WTC11 (cell line): ENCODE data around the gene KAT2B. TPM values are rescaled to one million over a fixed set of nuclear protein-coding genes. Genes with fewer than 3 reads are reported as not detected.

Experiments used
- ATAC-seq: fragments of 200-7000 bp; cut with Tn5 transposase; 2 replicates; pipeline ENCODE4 v1.10.0; 2021; ENCODE audit warnings: mild to moderate bottlenecking, moderate library complexity
- CTCF ChIA-PET: fragments of 300-600 bp; sonication (Branson Sonifier 250); formaldehyde crosslinking; loops from one replicate; lab custom pipeline; 2021; ENCODE audit warnings: antibody characterized with exemption; lab: Charles Lee
- POLR2A ChIA-PET: fragments of 350-600 bp; sonication (Branson Sonifier 250); formaldehyde crosslinking; loops from one replicate; lab custom pipeline; 2021; ENCODE audit warnings: antibody characterized with exemption; lab: Charles Lee
- DNase-seq: peaks from one replicate; pipeline ENCODE4 v3.0.0; 2021; ENCODE audit warnings: low spot score
- H3K27ac Mint-ChIP-seq: 2 replicates; pipeline ENCODE4 v1.8.0; 2021; ENCODE audit warnings: mixed read lengths
- H3K27me3 Mint-ChIP-seq: 2 replicates; pipeline ENCODE4 v1.8.0; 2021; ENCODE audit warnings: low read depth, mild to moderate bottlenecking, moderate library complexity, mixed read lengths
- H3K36me3 Mint-ChIP-seq: 2 replicates; pipeline ENCODE4 v1.8.0; 2021; ENCODE audit warnings: mixed read lengths
- H3K4me1 Mint-ChIP-seq: 2 replicates; pipeline ENCODE4 v1.8.0; 2022; ENCODE audit warnings: mixed read lengths
- H3K4me3 Mint-ChIP-seq: 2 replicates; pipeline ENCODE4 v1.8.0; 2021; ENCODE audit warnings: mild to moderate bottlenecking, moderate library complexity, mixed read lengths
- H3K9me3 Mint-ChIP-seq: 2 replicates; pipeline ENCODE4 v1.8.0; 2021; ENCODE audit warnings: mixed read lengths
- ETV6 ChIP-seq: sonication (generic); formaldehyde crosslinking; IDR thresholded peaks from 2 replicates; pipeline ENCODE4 v1.8.1; 2022; ENCODE audit warnings: mild to moderate bottlenecking, missing genetic modification reagents
- FOXK1 ChIP-seq: sonication (generic); formaldehyde crosslinking; IDR thresholded peaks from 2 replicates; pipeline ENCODE4 v1.8.0; 2022; ENCODE audit warnings: mild to moderate bottlenecking, moderate library complexity, missing genetic modification reagents
- GRHL2 ChIP-seq: fragments of 250-450 bp; sonication (Bioruptor Pico); IDR thresholded peaks from 2 replicates; pipeline ENCODE4 v1.8.0; 2022; ENCODE audit warnings: mild to moderate bottlenecking, moderate library complexity; ENCODE audit not compliant: insufficient replicate concordance, severe bottlenecking
- JUN ChIP-seq: sonication (generic); formaldehyde crosslinking; IDR thresholded peaks from 2 replicates; pipeline ENCODE4 v1.8.0; 2023; ENCODE audit warnings: mild to moderate bottlenecking, missing genetic modification reagents
- KAT7 ChIP-seq: sonication (generic); formaldehyde crosslinking; IDR thresholded peaks from 2 replicates; pipeline ENCODE4 v1.8.1; 2023; ENCODE audit warnings: missing genetic modification reagents, mild to moderate bottlenecking, borderline replicate concordance
- NR1H2 ChIP-seq: sonication (generic); formaldehyde crosslinking; IDR thresholded peaks from 2 replicates; pipeline ENCODE4 v1.9.0; 2021; ENCODE audit warnings: mild to moderate bottlenecking, moderate library complexity, missing genetic modification reagents
- NR3C1 ChIP-seq: sonication (generic); formaldehyde crosslinking; conservative IDR thresholded peaks from 2 replicates; pipeline ENCODE4 v1.8.1; 2023; ENCODE audit warnings: low read depth, mild to moderate bottlenecking, missing genetic modification reagents
- ZBTB21 ChIP-seq: sonication (generic); formaldehyde crosslinking; IDR thresholded peaks from 2 replicates; pipeline ENCODE4 v1.8.1; 2023; ENCODE audit warnings: mild to moderate bottlenecking, missing genetic modification reagents, borderline replicate concordance
- ZNF317 ChIP-seq: sonication (generic); formaldehyde crosslinking; IDR thresholded peaks from 2 replicates; pipeline ENCODE4 v1.8.1; 2023; ENCODE audit warnings: low read depth, mild to moderate bottlenecking, moderate library complexity, missing genetic modification reagents, borderline replicate concordance
- ZNF671 ChIP-seq: fragments of 250-450 bp; sonication (Bioruptor Pico); IDR thresholded peaks from 2 replicates; pipeline ENCODE4 v1.8.0; 2021; ENCODE audit warnings: mild to moderate bottlenecking
- total RNA-seq: library from RNA; stranded (reverse); gene quantifications from 3 replicates; pipeline ENCODE4 v1.2.3, GENCODE V29; 2021
- TF ChIP-seq, protein P1 (sequence below): sonication (generic); formaldehyde crosslinking; IDR thresholded peaks from 2 replicates; pipeline ENCODE4 v1.8.0; 2022; ENCODE audit warnings: mild to moderate bottlenecking, missing genetic modification reagents
- TF ChIP-seq, protein P2 (sequence below): sonication (generic); formaldehyde crosslinking; IDR thresholded peaks from 2 replicates; pipeline ENCODE4 v1.8.0; 2022; ENCODE audit warnings: mild to moderate bottlenecking, missing genetic modification reagents
- TF ChIP-seq, protein P3 (sequence below): sonication (generic); formaldehyde crosslinking; IDR thresholded peaks from 2 replicates; pipeline ENCODE4 v1.8.1; 2022; ENCODE audit warnings: low read depth, mild to moderate bottlenecking, moderate library complexity, missing genetic modification reagents, borderline replicate concordance
- TF ChIP-seq, protein P4 (sequence below): fragments of 200-600 bp; IDR thresholded peaks from 2 replicates; pipeline ENCODE4 v1.8.0; 2022; ENCODE audit warnings: antibody characterized with exemption
- TF ChIP-seq, protein P5 (sequence below): sonication (generic); formaldehyde crosslinking; IDR thresholded peaks from 2 replicates; pipeline ENCODE4 v1.8.0; 2022; ENCODE audit warnings: mild to moderate bottlenecking, missing genetic modification reagents
- TF ChIP-seq, protein P6 (sequence below): sonication (generic); formaldehyde crosslinking; IDR thresholded peaks from 2 replicates; pipeline ENCODE4 v1.8.0; 2022; ENCODE audit warnings: mild to moderate bottlenecking, missing genetic modification reagents
- TF ChIP-seq, protein P7 (sequence below): sonication (generic); formaldehyde crosslinking; IDR thresholded peaks from 2 replicates; pipeline ENCODE4 v1.8.0; 2023; ENCODE audit warnings: missing genetic modification reagents, mild to moderate bottlenecking, borderline replicate concordance

Gene KAT2B
- total RNA-seq, 1 experiment from 2014 or later: 2.7 TPM

DNA sequence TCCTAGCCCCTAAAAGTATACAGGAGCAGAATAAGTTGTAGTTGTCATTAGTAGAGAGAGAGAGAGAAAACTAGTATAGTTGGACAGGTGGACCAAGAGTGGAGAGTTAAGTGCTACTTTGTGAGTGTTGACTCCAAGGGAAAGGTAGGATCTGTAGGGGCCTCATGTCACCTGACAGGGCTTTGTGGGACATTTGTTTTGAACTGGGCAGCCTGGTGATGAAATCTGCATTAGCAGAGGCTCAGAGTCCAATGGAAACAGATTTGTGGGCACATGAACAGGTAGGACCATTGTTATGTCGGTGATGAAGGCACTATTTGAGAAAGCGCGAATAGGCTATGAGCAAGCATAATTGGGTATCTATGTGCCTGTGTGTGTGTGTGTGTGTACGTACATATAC lies 102.3 kb downstream of the KAT2B start (continued):
- no peak for TF ChIP-seq ETV6 (CRISPR knock-in tag)

DNA sequence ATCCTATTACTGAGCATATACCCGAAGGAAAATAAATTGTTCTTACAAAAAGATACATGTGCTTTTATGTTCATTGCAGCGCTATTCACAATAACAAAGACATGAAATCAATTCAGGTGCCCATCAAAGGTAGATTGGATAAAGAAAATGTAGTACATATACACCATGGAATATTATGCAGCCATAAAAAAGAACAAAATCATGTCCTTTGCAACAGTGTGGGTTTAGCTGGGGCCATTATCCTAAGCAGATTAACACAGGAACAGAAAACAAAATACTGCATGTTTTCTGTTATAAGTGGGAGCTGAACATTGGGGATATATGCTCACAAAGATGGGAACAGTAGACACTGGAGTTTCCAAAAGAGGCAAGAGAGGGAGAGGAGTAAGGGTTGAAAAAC lies 103.3 kb downstream of the KAT2B start:
- ATAC-seq (no peak), DNase-seq (no peak)
- no peaks in the 10 kb centered on the region for H3K27me3 Mint-ChIP-seq
- no peak overlapping the region for H3K4me3 Mint-ChIP-seq
- POLR2A ChIA-PET: no interaction called here
- peaks cover 8% of the 10 kb centered on the region for H3K9me3 Mint-ChIP-seq
- CTCF ChIA-PET: no interaction called here
- TF ChIP-seq, protein P1, sequence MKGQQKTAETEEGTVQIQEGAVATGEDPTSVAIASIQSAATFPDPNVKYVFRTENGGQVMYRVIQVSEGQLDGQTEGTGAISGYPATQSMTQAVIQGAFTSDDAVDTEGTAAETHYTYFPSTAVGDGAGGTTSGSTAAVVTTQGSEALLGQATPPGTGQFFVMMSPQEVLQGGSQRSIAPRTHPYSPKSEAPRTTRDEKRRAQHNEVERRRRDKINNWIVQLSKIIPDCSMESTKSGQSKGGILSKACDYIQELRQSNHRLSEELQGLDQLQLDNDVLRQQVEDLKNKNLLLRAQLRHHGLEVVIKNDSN: no peak
- TF ChIP-seq, protein P2, sequence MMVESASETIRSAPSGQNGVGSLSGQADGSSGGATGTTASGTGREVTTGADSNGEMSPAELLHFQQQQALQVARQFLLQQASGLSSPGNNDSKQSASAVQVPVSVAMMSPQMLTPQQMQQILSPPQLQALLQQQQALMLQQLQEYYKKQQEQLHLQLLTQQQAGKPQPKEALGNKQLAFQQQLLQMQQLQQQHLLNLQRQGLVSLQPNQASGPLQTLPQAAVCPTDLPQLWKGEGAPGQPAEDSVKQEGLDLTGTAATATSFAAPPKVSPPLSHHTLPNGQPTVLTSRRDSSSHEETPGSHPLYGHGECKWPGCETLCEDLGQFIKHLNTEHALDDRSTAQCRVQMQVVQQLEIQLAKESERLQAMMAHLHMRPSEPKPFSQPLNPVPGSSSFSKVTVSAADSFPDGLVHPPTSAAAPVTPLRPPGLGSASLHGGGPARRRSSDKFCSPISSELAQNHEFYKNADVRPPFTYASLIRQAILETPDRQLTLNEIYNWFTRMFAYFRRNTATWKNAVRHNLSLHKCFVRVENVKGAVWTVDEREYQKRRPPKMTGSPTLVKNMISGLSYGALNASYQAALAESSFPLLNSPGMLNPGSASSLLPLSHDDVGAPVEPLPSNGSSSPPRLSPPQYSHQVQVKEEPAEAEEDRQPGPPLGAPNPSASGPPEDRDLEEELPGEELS: no peak
- TF ChIP-seq JUN (CRISPR knock-in tag) (no peak), NR1H2 (CRISPR knock-in tag) (no peak), FOXK1 (CRISPR knock-in tag) (no peak), ZNF317 (CRISPR knock-in tag) (no peak), GRHL2 (CRISPR knock-in tag) (no peak)
- TF ChIP-seq, protein P3, sequence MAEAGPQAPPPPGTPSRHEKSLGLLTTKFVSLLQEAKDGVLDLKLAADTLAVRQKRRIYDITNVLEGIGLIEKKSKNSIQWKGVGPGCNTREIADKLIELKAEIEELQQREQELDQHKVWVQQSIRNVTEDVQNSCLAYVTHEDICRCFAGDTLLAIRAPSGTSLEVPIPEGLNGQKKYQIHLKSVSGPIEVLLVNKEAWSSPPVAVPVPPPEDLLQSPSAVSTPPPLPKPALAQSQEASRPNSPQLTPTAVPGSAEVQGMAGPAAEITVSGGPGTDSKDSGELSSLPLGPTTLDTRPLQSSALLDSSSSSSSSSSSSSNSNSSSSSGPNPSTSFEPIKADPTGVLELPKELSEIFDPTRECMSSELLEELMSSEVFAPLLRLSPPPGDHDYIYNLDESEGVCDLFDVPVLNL (CRISPR knock-in tag): no peak
- no peaks in the 10 kb centered on the region for H3K36me3 Mint-ChIP-seq
- no peak overlapping the region for H3K27ac Mint-ChIP-seq
- peaks cover 12% of the 10 kb centered on the region for H3K4me1 Mint-ChIP-seq

DNA sequence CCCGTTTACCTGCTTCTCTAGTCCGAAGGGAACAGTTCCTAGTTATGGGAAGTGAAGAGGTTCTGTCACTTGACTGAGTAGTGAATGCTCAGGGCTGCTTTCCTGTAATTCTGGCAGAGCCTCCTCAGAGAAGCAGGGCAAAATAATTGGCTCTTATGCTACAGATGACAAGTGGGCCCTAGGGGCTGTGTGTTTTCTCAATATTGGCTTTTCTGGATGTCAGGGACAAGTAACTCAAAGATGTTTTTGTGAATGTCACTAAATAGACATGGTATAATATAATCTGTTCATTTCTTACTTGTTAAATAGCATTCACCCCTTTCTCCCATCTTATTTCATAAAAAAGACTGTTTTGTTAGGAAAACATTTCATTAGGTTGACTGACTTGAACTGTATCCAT lies 105.6 kb downstream of the KAT2B start:
- ATAC-seq (no peak), DNase-seq (no peak)
- no peak overlapping the region for H3K4me3 Mint-ChIP-seq
- TF ChIP-seq ZBTB21 (CRISPR knock-in tag) (no peak), NR3C1 (CRISPR knock-in tag) (no peak), KAT7 (CRISPR knock-in tag) (no peak), ZNF671 (CRISPR knock-in tag) (no peak), GRHL2 (CRISPR knock-in tag) (no peak)
- TF ChIP-seq, protein P4, sequence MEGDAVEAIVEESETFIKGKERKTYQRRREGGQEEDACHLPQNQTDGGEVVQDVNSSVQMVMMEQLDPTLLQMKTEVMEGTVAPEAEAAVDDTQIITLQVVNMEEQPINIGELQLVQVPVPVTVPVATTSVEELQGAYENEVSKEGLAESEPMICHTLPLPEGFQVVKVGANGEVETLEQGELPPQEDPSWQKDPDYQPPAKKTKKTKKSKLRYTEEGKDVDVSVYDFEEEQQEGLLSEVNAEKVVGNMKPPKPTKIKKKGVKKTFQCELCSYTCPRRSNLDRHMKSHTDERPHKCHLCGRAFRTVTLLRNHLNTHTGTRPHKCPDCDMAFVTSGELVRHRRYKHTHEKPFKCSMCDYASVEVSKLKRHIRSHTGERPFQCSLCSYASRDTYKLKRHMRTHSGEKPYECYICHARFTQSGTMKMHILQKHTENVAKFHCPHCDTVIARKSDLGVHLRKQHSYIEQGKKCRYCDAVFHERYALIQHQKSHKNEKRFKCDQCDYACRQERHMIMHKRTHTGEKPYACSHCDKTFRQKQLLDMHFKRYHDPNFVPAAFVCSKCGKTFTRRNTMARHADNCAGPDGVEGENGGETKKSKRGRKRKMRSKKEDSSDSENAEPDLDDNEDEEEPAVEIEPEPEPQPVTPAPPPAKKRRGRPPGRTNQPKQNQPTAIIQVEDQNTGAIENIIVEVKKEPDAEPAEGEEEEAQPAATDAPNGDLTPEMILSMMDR: no peak
- TF ChIP-seq, protein P5, sequence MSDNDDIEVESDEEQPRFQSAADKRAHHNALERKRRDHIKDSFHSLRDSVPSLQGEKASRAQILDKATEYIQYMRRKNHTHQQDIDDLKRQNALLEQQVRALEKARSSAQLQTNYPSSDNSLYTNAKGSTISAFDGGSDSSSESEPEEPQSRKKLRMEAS (CRISPR knock-in tag): no peak
- TF ChIP-seq, protein P2: no peak
- TF ChIP-seq, protein P6, sequence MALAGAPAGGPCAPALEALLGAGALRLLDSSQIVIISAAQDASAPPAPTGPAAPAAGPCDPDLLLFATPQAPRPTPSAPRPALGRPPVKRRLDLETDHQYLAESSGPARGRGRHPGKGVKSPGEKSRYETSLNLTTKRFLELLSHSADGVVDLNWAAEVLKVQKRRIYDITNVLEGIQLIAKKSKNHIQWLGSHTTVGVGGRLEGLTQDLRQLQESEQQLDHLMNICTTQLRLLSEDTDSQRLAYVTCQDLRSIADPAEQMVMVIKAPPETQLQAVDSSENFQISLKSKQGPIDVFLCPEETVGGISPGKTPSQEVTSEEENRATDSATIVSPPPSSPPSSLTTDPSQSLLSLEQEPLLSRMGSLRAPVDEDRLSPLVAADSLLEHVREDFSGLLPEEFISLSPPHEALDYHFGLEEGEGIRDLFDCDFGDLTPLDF (CRISPR knock-in tag): no peak
- TF ChIP-seq, protein P7, sequence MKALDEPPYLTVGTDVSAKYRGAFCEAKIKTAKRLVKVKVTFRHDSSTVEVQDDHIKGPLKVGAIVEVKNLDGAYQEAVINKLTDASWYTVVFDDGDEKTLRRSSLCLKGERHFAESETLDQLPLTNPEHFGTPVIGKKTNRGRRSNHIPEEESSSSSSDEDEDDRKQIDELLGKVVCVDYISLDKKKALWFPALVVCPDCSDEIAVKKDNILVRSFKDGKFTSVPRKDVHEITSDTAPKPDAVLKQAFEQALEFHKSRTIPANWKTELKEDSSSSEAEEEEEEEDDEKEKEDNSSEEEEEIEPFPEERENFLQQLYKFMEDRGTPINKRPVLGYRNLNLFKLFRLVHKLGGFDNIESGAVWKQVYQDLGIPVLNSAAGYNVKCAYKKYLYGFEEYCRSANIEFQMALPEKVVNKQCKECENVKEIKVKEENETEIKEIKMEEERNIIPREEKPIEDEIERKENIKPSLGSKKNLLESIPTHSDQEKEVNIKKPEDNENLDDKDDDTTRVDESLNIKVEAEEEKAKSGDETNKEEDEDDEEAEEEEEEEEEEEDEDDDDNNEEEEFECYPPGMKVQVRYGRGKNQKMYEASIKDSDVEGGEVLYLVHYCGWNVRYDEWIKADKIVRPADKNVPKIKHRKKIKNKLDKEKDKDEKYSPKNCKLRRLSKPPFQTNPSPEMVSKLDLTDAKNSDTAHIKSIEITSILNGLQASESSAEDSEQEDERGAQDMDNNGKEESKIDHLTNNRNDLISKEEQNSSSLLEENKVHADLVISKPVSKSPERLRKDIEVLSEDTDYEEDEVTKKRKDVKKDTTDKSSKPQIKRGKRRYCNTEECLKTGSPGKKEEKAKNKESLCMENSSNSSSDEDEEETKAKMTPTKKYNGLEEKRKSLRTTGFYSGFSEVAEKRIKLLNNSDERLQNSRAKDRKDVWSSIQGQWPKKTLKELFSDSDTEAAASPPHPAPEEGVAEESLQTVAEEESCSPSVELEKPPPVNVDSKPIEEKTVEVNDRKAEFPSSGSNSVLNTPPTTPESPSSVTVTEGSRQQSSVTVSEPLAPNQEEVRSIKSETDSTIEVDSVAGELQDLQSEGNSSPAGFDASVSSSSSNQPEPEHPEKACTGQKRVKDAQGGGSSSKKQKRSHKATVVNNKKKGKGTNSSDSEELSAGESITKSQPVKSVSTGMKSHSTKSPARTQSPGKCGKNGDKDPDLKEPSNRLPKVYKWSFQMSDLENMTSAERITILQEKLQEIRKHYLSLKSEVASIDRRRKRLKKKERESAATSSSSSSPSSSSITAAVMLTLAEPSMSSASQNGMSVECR (CRISPR knock-in tag): no peak
- H3K4me1 Mint-ChIP-seq: peaks cover 12% of the 10 kb centered on the region
- POLR2A ChIA-PET: no interaction called here
- no peaks in the 10 kb centered on the region for H3K27me3 Mint-ChIP-seq
- CTCF ChIA-PET: no interaction called here
- H3K9me3 Mint-ChIP-seq: peaks cover 8% of the 10 kb centered on the region
- no peak overlapping the region for H3K27ac Mint-ChIP-seq
- no peaks in the 10 kb centered on the region for H3K36me3 Mint-ChIP-seq
